Stomach (tissue), 4 donors: ENCODE results near the gene EFNA4.

ENCODE experiments used
- POLR2A ChIP-seq, 4 donors: fragments of 450-650 bp; IDR thresholded peaks; one replicate each; pipeline ENCODE4 v1.6.1; 2016; ENCODE audit warnings: antibody characterized with exemption in 4 of 4, control low read depth in 2 of 4, mild to moderate bottlenecking in 1 of 4, moderate library complexity in 1 of 4
- TF ChIP-seq, protein P1 (sequence below), 7 experiments: fragments of 450-650 bp in 4 of 7; fragments of 200-600 bp in 3 of 7; sonication (generic) in 3 of 7; IDR thresholded peaks; one replicate each; pipeline ENCODE4 v1.5.1; 2016 to 2019; ENCODE audit warnings: antibody characterized with exemption in 7 of 7, control low read depth in 2 of 7, mild to moderate bottlenecking in 1 of 7

DNA sequence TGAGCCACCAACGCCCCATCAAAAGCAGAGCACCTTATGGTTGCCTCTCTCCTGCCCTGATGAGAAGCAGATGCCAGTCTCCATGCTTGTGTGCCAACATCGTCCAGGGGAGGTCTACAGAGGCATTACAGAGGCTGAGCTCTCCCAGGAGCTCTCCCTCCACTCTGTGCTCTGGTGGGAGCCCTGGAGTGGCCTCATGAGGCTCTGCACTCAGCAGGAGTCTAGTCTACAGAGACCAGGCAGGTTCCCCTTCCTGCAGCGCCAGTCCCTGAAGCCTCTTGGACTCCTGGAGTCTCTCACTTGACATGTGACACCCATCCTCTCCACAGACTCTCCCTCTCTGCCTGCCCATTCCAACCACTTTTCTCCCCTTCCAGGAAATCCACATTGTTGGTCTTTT, 26.5 kb upstream of the EFNA4 start:
- TF ChIP-seq, protein P1, sequence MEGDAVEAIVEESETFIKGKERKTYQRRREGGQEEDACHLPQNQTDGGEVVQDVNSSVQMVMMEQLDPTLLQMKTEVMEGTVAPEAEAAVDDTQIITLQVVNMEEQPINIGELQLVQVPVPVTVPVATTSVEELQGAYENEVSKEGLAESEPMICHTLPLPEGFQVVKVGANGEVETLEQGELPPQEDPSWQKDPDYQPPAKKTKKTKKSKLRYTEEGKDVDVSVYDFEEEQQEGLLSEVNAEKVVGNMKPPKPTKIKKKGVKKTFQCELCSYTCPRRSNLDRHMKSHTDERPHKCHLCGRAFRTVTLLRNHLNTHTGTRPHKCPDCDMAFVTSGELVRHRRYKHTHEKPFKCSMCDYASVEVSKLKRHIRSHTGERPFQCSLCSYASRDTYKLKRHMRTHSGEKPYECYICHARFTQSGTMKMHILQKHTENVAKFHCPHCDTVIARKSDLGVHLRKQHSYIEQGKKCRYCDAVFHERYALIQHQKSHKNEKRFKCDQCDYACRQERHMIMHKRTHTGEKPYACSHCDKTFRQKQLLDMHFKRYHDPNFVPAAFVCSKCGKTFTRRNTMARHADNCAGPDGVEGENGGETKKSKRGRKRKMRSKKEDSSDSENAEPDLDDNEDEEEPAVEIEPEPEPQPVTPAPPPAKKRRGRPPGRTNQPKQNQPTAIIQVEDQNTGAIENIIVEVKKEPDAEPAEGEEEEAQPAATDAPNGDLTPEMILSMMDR (IDR thresholded peaks at IDR 0.05): no peak
- no peak for TF ChIP-seq POLR2A (IDR thresholded peaks at IDR 0.05)
